GM18867 (cell line): ENCODE results near the gene ZNF567.
"Not testable (repeated sequence)": the region's sequence is repeated elsewhere in the genome, so short reads cannot be mapped to it uniquely, and the experiment has no call there.

Experiments used
- ATAC-seq: cut with Tn5 transposase; IDR thresholded peaks from one replicate; pipeline ENCODE4 v1.9.1; 2021; ENCODE audit warnings: mild to moderate bottlenecking, moderate library complexity; ENCODE audit not compliant: unreplicated experiment

ZNF567 gene

DNA sequence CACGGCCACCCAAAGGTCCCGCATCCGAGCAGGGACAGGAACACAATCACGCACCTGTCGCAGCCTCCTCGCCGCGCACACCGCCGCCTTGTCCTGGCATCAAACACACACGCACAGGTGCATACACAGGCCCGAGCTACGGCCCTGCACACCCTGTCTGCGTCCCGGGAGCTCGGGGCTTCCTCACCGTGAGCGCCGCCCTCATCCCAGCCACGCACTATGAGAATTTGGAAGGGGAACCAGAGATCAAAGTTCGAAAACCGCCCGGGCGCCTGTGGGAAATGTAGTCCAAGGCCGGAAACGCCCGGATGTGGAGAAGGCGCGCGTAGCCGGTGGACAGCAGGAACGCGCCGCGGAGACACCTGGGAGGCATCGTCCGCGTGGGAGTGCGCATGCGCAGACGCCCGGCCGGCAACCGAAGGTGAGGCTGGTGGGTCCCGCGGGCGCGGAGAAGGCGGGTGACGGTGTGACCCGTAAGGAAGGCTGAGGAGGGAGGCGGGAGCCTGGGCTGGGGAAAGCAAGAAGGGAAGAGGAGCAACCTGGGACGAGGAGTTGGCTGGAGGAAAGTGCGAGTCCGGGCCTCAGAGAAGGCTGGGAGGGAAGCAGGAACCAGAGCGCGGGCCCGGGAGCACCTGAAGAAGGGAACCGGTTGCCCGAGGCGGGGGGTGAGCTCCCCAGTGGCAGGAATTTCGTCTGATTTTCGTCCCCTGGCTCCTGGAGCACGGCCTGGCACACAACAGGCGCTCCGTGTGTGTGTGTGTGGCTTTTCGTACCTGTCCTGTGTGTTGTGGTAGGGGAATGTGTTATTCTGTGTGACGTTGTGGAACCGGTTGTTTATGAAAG is at the start of gene ZNF567:
Gene ZNF567, plus strand, starts transcription at position 399 of the 843 bp plus-strand sequence. CDS start 7,256 bp downstream, outside the sequence.
- ATAC-seq: peak; percentile 90

DNA sequence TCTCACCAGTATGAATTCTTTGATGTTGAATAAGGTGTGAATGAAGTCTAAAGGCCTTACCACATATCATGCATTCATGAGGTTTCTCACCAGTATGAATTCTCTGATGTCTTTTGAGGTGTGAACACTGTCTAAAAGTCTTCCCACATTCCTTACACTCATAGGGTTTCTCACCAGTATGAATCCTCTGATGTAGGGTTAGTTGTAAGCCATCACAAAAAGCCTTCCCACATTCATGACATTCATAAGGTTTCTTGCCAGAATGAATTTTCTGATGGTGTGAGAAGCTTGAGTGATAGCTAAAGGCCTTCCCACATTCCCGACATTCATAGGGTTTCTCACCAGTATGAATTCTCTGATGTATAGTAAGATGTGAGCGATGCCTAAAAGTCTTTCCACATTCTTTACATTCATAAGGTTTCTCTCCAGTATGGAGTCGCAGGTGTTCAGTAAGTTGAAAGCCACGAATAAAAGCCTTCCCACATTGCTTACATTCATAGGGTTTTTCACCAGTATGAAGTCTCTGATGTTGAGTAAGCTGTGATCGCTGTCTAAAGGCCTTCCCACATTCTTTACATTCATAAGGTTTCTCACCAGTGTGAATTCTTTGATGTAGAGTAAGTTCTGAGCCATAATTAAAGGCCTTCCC is 48.4 kb upstream of the ZNF567 start:
- no peak for ATAC-seq

GRCh38 chr19:36646746-36647145 is 40.7 kb upstream of the ZNF567 start:
- no peak for ATAC-seq

DNA sequence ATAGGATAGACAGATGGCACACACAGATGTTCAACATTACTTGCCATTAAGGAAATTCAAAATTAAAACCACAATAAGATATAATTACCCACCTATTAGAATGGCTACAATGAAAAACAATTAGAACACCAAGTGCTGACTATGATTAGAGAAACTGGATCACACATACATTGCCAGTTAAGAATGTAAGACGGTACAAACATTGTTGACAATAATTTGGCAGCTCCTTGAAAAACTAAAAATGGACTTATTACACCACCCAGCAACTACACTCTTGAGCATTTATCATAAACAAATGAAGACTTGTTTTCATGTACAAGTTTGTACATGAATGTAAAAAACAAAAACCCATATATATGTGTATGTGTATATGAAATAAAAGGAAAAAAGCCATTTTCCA is 34.5 kb upstream of the ZNF567 start:
- no peak for ATAC-seq

GRCh38 chr19:36665832-36666231 is 21.6 kb upstream of the ZNF567 start:
- ATAC-seq: no peak

DNA sequence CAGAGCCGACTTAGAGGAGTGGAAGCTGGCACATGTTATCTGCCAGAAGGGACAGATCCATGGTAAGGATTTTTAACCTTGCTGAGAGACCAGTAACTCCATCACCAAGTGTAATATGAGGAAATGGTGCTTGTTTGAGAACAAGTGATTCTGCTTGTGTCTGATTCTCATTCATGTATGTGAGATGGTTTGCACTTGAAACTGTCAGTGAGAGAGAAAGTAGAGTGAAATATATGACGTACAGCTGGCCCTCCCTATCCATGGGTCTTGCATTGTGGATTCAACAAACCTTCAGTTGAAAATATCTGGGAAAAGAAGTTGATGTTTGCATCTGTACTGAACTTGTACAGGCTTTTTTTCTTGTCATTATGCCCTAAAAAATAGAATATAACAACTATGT is 18.8 kb upstream of the ZNF567 start:
- no peak for ATAC-seq

DNA sequence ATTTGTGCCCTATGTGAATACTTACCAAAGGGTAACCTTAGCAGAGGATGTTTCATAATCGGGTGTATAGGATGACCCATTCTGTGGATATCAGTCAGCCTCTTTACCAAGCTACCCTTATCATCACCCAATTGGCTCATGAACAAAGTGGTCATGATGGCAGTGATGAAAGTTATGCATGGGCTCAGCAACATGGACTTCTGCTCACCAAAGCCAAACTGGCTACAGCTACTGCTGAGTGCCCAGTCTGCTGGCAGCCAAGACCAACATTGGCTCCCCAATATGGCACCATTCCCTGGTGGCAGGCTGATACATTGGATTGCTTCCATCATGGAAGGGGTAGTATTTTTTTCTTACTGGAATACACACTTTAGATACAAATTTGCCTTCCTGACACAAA is 15.0 kb upstream of the ZNF567 start:
- ATAC-seq: no peak

DNA sequence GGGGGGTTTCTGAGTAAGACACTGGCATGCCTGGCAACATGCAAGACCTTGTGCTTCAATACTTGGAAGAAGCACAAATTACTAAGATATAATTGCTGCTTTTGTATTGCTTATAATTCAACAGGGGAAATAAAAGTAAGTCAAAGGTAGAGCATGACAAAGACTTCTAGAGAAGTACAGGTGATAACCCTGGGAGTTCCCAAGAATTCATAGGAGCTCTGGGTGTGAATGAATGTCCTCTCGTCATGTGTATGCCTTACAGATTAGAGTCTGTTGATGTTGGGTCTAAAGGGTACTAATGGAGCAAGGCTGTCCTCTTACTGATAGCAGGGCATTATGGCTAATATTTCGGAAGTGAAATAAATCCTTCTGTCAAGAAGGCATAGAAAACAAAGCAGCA is 13.2 kb upstream of the ZNF567 start:
- no peak for ATAC-seq

DNA sequence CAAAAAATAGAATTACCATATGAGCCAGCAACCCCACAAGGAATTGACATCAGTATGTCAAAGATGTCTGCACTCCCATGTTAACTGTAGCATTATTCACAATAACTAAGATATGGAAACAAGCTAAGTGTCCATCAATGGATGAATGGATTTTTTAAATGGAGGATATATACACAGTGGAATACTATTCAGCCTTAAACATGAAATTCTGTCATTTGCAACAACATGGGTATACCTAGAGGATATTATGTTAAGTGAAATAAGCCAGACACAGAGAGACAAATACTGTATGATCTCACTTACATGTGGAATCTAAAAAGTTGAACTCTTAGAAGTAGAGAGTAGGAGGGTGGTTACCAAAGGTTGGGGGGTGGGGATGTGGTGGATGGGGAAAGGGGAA is 8.0 kb upstream of the ZNF567 start:
- no peak for ATAC-seq

DNA sequence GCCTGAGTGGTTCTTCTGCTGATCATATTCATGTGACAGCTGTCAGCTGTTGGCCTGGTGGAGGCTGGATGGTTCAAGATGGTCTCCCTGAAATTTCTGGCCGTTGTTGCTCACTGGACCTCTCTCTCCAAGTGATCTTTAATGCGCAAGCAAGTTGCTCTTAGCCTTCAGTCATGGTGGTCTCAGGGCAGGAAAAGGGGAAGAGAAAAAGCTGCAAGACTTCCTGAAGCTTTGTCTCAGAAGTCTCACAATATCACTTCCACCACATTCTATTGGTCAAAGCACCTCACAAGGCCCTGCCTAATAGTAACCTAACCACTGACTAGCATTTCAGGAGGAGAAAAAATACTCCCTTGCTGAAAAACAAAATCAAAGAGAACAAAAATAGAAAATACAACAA is 1.6 kb upstream of the ZNF567 start:
- no peak for ATAC-seq

DNA sequence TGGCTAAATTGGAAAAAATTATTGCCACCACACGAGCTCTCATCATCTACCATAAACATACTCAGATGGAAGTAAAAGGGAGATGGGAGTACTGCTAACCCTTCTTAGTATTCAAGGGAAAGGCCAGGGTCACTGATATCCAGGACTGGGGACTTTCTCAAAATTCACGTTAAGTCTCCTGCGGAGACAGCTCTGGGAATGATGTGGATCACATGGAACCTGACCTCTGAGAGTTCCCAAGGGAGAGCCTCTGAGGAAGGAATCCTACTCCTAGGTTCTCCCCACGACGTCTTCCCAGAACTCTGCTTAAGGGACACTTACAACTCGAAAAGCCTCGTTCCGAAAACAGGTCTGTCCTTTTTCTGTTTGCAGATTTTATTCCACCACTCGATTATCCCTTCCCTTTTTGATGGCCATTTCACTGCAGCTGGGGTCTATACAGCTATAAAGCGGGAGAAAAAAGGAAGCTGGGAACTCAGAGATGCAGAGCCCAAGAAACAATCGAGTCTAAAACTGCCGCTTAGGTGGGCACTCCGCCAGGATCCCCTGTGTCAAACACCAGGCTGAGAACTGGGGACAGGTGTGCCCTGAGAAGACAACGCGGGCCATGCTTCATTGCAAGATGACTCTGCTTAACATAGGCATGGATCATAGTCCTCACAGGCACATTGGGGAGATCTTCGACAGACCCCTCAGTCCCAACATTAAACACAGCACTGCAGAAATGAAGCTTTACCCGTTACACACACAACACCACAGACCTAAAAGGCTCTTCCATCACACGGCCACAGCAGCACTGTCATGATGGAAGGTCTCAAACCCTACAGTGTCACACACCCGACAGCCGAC is 823 bp upstream of the ZNF567 start:
- ATAC-seq: no peak

GRCh38 chr19:36688058-36688457 is 646 bp downstream of the ZNF567 start:
- ATAC-seq: no peak

GRCh38 chr19:36707134-36707533 is 19.7 kb downstream of the ZNF567 start:
- ATAC-seq: no peak

- no peak for ATAC-seq
These were observed 22.0 kb downstream of the ZNF567 start for GRCh38 chr19:36709423-36709822.

DNA sequence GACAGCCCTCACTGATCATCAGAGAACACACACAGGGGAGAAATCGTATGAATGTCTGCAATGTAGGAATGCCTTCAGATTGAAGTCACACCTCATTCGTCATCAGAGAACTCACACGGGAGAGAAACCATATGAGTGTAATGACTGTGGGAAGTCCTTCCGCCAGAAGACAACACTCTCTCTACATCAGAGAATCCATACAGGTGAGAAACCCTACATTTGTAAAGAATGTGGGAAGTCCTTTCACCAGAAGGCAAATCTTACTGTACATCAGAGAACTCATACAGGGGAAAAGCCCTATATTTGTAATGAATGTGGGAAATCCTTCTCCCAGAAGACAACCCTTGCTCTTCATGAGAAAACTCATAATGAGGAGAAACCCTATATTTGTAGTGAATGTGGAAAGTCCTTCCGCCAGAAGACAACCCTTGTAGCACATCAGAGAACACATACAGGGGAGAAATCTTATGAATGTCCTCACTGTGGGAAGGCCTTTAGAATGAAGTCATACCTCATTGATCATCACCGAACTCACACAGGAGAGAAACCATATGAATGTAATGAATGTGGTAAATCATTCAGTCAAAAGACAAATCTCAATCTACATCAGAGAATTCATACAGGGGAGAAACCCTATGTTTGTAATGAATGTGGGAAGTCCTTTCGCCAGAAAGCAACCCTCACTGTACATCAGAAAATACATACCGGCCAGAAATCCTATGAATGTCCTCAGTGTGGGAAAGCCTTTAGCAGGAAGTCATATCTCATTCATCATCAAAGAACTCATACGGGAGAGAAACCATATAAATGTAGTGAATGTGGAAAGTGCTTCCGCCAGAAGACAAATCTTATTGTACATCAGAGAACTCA is 32.5 kb downstream of the ZNF567 start:
- ATAC-seq: no peak

DNA sequence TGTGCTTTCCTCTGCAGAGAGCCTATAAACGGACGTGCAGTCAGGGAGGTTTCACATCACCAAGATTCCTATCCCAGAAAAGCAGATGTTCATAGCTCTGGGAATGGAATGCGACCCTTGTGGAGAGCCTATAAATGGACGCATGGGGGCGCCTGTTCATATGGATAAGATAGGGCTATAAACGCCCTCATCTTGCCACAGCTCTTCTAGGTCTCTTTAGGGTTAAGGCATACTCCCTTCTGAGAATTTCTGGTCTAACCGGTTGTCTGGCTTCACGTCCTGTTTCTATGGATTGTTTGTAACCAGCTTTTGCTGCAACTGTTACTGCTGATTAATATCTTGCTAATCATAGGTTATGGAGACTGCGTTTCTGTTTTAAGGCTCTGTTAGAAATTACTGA is 48.8 kb downstream of the ZNF567 start:
- not testable (repeated sequence) for ATAC-seq

DNA sequence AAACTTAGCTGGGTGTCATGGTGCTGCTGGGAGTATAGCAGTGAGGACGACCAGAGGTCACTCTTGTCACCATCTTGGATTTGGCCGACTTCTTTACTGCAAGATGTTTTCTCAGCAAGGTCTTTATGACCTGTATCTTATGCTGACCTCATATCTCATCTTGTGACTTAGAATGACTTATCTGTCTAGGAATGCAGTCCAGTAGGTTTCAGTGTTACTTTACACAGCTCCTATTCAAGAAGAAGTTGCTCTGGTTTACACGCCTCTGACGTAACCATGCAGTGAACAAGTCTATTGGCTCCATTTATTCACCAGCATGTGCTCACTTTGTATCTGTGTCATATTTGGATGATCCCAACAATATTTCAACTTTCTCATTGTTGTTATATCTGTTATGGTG is 58.5 kb downstream of the ZNF567 start:
- ATAC-seq: no peak

- no peak for ATAC-seq
These were observed 60.3 kb downstream of the ZNF567 start for GRCh38 chr19:36747750-36748149.

DNA sequence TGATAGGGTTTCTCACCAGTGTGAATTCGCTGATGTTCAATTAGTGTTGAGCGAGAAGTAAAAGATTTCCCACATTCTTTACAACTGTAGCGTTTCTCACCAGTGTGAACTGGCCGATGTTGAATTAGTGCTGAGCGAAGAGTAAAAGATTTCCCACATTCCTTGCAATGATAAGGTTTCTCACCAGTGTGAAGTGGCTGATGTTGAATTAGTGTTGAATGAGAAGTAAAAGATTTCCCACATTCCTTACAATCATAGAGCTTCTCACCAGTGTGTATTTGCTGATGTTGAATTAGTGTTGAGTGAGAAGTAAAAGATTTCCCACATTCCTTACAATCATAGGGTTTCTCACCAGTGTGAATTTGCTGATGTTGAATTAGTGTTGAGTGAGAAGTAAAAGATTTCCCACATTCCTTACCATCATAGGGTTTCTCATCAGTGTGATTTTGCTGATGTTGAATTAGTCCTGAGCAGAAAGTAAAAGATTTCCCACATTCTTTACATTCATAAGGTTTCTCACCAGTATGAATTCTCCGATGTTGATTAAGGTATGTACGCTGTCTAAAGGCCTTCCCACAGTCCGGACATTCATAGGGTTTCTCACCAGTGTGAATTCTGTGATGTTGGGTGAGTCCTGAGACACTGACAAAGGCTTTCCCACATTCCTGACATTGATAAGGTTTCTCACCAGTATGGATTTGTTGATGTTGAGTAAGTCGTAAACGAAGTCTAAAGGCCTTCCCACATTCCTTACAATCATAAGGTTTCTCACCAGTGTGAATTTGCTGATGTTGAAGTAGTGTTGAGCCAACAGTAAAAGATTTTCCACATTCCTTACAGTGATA is 61.2 kb downstream of the ZNF567 start:
- ATAC-seq: no peak

- not testable (repeated sequence) for ATAC-seq
These were observed 62.2 kb downstream of the ZNF567 start for GRCh38 chr19:36749613-36750012.
